ENCODE measurements around the gene B3GAT1.

DNA sequence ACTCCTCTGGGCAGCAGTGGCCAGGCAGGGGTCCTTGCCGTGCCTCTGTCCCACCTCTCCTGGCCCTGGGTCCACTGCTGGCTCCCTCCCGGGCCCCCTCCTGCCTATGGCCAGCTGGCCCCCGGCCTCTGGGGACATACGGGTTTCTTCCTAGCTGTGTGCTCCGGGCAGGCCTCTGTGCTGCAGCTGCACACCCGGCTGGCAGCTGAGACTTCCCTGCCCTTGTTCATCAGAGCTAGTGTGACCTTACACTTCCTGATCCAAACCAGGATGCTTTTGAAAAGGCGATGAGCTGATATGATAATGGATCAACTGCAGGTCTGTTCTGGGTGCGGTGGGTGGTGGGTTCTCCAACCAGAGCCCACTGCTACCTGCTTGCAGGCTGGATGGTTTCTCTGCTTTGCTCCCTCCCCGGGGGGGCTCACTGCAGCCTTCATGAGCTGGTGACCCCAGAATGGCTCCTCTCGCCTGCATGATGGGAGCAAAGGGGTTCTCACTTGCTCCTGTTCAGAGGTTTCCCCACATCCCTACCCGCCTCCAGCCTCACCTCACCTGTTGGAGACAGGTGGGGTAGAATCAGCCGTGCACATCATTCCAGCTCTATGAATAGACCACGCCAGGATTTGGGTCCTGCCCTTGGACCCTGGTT, 13.3 kb downstream of the B3GAT1 start:
- TF ChIP-seq FOXA1 (IDR thresholded peaks at IDR 0.05) = no peak
- TF ChIP-seq SP1 (IDR thresholded peaks at IDR 0.05) = no peak
- no peak for TF ChIP-seq FOXK2 (IDR thresholded peaks at IDR 0.05)
- no peak for TF ChIP-seq ELF4 (IDR thresholded peaks at IDR 0.05)

Data from HEK293T (cell line).